ENCODE results near the gene CDIP1. TPM values are rescaled to one million over a fixed set of nuclear protein-coding genes. Genes with fewer than 3 reads are reported as not detected.

CDIP1 gene
- total RNA-seq, 1 donor from 2014 or later, result 64.7 TPM

DNA sequence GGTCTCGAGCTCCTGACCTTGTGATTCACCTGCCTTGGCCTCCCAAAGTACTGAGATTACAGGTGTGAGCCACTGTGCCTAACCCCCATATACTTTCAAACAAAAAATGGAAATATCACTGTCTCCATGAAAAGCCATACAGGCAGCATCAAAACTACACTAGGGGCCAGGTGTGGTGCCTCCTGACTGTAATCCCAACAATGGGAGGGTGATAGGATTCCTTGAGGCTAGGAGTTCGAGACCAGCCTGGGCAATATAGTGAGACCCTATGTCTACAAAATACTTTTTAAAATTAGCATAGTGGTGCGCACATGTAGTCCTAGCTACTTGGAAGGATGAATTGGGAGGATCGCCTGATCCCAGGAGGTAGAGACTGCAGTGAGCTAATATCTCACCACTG, 46.7 kb downstream of the CDIP1 start:
- no peak overlapping the region for H3K27ac Mint-ChIP-seq (ENCODE audit: unreplicated experiment)
- Histone ChIP-seq H4K20me1 (ENCODE audit: insufficient read depth, low read length) (peaks cover 9% of the 10 kb centered on the region), H3K4me2 (ENCODE audit: low read length) (no peak overlapping the region), H3K9ac (ENCODE audit: low read length) (no peak overlapping the region), H3K4me1 (ENCODE audit: insufficient read depth, low read length) (peaks cover 42% of the 10 kb centered on the region), H3K4me3 (ENCODE audit: insufficient read depth, low read depth, low read length) (no peak overlapping the region), H3K36me3 (ENCODE audit: insufficient read depth, low read length) (peaks cover 1% of the 10 kb centered on the region), H3K27ac (ENCODE audit: low read depth, low read length) (no peak overlapping the region), H3K27me3 (ENCODE audit: insufficient read depth, low read length) (no peaks in the 10 kb centered on the region), H3K79me2 (ENCODE audit: insufficient read depth, low read length) (peaks cover 46% of the 10 kb centered on the region), H2AFZ (ENCODE audit: low read depth, low read length) (no peak overlapping the region), H3K9me3 (ENCODE audit: insufficient read depth, low read depth, low read length) (no peaks in the 10 kb centered on the region)
- no peak overlapping the region for H3K4me3 Mint-ChIP-seq (ENCODE audit: unreplicated experiment)
- FAIRE-seq (no peak), DNase-seq (ENCODE audit: low read depth) (no peak)
- H3K27me3 Mint-ChIP-seq (ENCODE audit: low read depth, unreplicated experiment), result no peaks in the 10 kb centered on the region
- peaks cover 2% of the 10 kb centered on the region for H3K9me3 Mint-ChIP-seq (ENCODE audit: unreplicated experiment)
- no peak for TF ChIP-seq EZH2 (IDR thresholded peaks at IDR 0.05; ENCODE audit: insufficient read depth, low read length)
- TF ChIP-seq, protein P1, sequence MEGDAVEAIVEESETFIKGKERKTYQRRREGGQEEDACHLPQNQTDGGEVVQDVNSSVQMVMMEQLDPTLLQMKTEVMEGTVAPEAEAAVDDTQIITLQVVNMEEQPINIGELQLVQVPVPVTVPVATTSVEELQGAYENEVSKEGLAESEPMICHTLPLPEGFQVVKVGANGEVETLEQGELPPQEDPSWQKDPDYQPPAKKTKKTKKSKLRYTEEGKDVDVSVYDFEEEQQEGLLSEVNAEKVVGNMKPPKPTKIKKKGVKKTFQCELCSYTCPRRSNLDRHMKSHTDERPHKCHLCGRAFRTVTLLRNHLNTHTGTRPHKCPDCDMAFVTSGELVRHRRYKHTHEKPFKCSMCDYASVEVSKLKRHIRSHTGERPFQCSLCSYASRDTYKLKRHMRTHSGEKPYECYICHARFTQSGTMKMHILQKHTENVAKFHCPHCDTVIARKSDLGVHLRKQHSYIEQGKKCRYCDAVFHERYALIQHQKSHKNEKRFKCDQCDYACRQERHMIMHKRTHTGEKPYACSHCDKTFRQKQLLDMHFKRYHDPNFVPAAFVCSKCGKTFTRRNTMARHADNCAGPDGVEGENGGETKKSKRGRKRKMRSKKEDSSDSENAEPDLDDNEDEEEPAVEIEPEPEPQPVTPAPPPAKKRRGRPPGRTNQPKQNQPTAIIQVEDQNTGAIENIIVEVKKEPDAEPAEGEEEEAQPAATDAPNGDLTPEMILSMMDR (IDR thresholded peaks at IDR 0.05; ENCODE audit: insufficient read depth, low read depth, low read length), result no peak
- peaks cover 41% of the 10 kb centered on the region for H3K4me1 Mint-ChIP-seq (ENCODE audit: low read depth, unreplicated experiment)
- H3K36me3 Mint-ChIP-seq (ENCODE audit: low read depth, unreplicated experiment), result peaks cover 5% of the 10 kb centered on the region

DNA sequence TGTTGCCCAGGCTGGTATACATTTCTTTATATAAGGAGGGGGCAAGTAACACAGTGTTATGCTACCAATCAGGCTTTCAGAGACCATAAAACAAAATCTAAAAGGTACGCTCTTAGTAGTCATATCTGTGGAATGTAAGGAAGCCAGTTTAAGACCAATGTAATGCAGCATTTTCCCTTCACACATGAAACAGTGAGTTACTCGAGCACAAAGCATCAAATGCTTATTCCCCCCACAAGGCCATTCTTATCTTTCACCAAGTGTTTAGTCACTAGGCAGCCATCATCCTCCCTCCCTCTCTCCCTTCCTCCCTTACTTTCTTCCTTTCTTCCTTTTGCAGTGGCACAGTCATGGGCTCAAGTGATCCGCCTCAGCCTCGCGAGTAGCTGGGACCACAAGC, 49.5 kb downstream of the CDIP1 start:
- no peaks in the 10 kb centered on the region for H3K27me3 ChIP-seq (ENCODE audit: insufficient read depth, low read length)
- Mint-ChIP-seq H3K4me1 (ENCODE audit: low read depth, unreplicated experiment) (peaks cover 21% of the 10 kb centered on the region), H3K27ac (ENCODE audit: unreplicated experiment) (peak overlapping the region; percentile 64), H3K36me3 (ENCODE audit: low read depth, unreplicated experiment) (peaks cover 5% of the 10 kb centered on the region), H3K4me3 (ENCODE audit: unreplicated experiment) (peak overlapping the region; percentile 16), H3K9me3 (ENCODE audit: unreplicated experiment) (peaks cover 2% of the 10 kb centered on the region), H3K27me3 (ENCODE audit: low read depth, unreplicated experiment) (no peaks in the 10 kb centered on the region)
- H3K79me2 ChIP-seq (ENCODE audit: insufficient read depth, low read length), result peaks cover 55% of the 10 kb centered on the region
- peak overlapping the region; percentile 30 for H3K9ac ChIP-seq (ENCODE audit: low read length)
- H3K27ac ChIP-seq (ENCODE audit: low read depth, low read length), result peak overlapping the region; percentile 67
- FAIRE-seq (peak; percentile 78), DNase-seq (ENCODE audit: low read depth) (peak; percentile 95)
- peaks cover 2% of the 10 kb centered on the region for H3K36me3 ChIP-seq (ENCODE audit: insufficient read depth, low read length)
- no peak overlapping the region for H2AFZ ChIP-seq (ENCODE audit: low read depth, low read length)
- H4K20me1 ChIP-seq (ENCODE audit: insufficient read depth, low read length), result peaks cover 4% of the 10 kb centered on the region
- peaks cover 19% of the 10 kb centered on the region for H3K4me1 ChIP-seq (ENCODE audit: insufficient read depth, low read length)
- H3K4me3 ChIP-seq (ENCODE audit: insufficient read depth, low read depth, low read length), result no peak overlapping the region
- H3K4me2 ChIP-seq (ENCODE audit: low read length), result peak overlapping the region; percentile 70
- TF ChIP-seq EZH2 (IDR thresholded peaks at IDR 0.05; ENCODE audit: insufficient read depth, low read length), result no peak
- TF ChIP-seq, protein P1 (IDR thresholded peaks at IDR 0.05; ENCODE audit: insufficient read depth, low read depth, low read length), result no peak
- no peaks in the 10 kb centered on the region for H3K9me3 ChIP-seq (ENCODE audit: insufficient read depth, low read depth, low read length)

DNA sequence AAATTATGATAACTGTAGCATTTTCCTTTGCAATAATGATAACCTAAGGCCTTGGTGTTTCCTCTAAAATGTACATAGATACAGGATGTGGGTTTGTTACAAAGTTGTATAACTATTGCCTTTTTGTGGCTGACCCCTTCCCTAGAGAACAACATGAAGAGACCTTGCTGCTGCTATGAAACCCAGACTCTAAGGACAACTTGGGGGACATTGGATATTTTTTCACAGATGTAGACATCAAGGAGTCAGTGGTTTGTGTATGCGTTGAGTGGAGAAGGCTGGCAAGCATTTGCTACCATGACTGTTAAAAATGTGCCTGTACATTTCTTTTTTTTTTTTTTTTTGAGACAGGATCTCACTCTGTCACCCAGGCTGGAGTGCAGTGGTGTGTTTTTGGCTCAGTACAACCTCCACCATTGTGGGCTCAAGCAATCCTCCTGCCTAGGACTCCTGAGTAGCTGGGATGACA, 50.0 kb downstream of the CDIP1 start:
- FAIRE-seq (no peak), DNase-seq (ENCODE audit: low read depth) (no peak)
- H3K27ac ChIP-seq (ENCODE audit: low read depth, low read length), result peak overlapping the region; percentile 67
- no peaks in the 10 kb centered on the region for H3K27me3 Mint-ChIP-seq (ENCODE audit: low read depth, unreplicated experiment)
- H3K4me3 Mint-ChIP-seq (ENCODE audit: unreplicated experiment), result no peak overlapping the region
- TF ChIP-seq, protein P1 (IDR thresholded peaks at IDR 0.05; ENCODE audit: insufficient read depth, low read depth, low read length), result no peak
- TF ChIP-seq EZH2 (IDR thresholded peaks at IDR 0.05; ENCODE audit: insufficient read depth, low read length), result no peak
- peak overlapping the region; percentile 30 for H3K9ac ChIP-seq (ENCODE audit: low read length)
- H3K4me1 Mint-ChIP-seq (ENCODE audit: low read depth, unreplicated experiment), result peaks cover 21% of the 10 kb centered on the region
- no peak overlapping the region for H2AFZ ChIP-seq (ENCODE audit: low read depth, low read length)
- H3K79me2 ChIP-seq (ENCODE audit: insufficient read depth, low read length), result peaks cover 52% of the 10 kb centered on the region
- H3K36me3 ChIP-seq (ENCODE audit: insufficient read depth, low read length), result peaks cover 2% of the 10 kb centered on the region
- peaks cover 2% of the 10 kb centered on the region for H3K9me3 Mint-ChIP-seq (ENCODE audit: unreplicated experiment)
- peaks cover 19% of the 10 kb centered on the region for H3K4me1 ChIP-seq (ENCODE audit: insufficient read depth, low read length)
- no peaks in the 10 kb centered on the region for H3K27me3 ChIP-seq (ENCODE audit: insufficient read depth, low read length)
- no peak overlapping the region for H3K4me3 ChIP-seq (ENCODE audit: insufficient read depth, low read depth, low read length)
- H4K20me1 ChIP-seq (ENCODE audit: insufficient read depth, low read length), result peaks cover 4% of the 10 kb centered on the region
- peak overlapping the region; percentile 64 for H3K27ac Mint-ChIP-seq (ENCODE audit: unreplicated experiment)
- peaks cover 5% of the 10 kb centered on the region for H3K36me3 Mint-ChIP-seq (ENCODE audit: low read depth, unreplicated experiment)
- H3K9me3 ChIP-seq (ENCODE audit: insufficient read depth, low read depth, low read length), result no peaks in the 10 kb centered on the region
- peak overlapping the region; percentile 70 for H3K4me2 ChIP-seq (ENCODE audit: low read length)
